GM13977 (cell line): Measurements from ENCODE around the gene MTCL1.

ENCODE experiments used
- DNase-seq: peaks from one replicate; pipeline ENCODE4 v3.0.0; 2012; ENCODE audit warnings: low spot score
- CTCF ChIP-seq: IDR thresholded peaks from 2 replicates; pipeline ENCODE4 v1.5.1; 2012; ENCODE audit warnings: mild to moderate bottlenecking, control low read depth; ENCODE audit not compliant: insufficient read depth; ENCODE audit errors: extremely low read depth, missing control alignments
- in situ Hi-C: fragments of 300-500 bp; cut with MboI; formaldehyde crosslinking; loops from one replicate; pipeline ENCODE4 v1.12.0; 2022; ENCODE audit warnings: low sequenced_read_pairs, low pct_unique_long_range_greater_than_20kb, mixed read lengths, inconsistent platforms; ENCODE audit not compliant: unreplicated experiment

MTCL1 gene

DNA sequence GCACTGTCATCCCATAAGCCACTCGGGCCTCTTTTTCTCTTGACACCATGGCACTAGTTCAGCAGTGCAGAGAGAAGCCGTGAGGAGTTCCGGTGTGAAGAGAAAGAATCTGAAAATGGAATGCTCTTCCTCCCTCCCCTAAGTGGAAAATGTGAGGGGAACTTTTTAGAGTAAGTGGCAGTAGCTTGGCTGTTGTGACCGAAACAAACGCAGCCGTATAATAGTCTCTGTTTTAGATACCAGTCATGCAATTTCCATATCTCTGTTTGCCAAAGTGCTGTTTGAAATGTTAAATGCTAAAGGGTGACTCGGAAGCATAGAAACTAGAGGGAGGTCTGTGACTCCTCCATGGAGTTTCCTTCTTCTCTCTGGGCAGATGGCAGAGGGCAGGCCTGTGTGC lies 122.9 kb downstream of the MTCL1 start:
- no peak for DNase-seq
- no peak for TF ChIP-seq CTCF
- in situ Hi-C loops: no loop called here

DNA sequence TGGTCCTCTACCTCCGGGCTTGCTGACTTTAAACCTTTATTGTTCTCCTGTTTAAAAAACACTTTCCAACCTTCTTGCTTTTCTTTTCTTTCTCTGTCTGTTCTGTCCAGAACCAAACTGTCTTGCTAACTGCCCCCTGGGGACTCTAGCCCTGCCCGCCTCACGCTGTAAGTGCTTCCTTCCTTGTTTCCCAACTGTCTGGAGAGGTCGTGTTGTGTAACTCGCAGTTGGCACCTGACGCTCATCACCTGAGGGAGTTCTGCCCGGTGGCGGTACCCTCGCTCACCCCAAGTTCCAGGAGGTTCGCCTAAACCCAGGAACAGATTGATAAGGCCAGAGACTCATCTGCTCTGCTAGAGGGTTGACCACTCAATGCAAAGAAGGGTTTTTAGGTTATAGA lies 123.4 kb downstream of the MTCL1 start:
- in situ Hi-C loops: no loop called here
- no peak for TF ChIP-seq CTCF
- no peak for DNase-seq

DNA sequence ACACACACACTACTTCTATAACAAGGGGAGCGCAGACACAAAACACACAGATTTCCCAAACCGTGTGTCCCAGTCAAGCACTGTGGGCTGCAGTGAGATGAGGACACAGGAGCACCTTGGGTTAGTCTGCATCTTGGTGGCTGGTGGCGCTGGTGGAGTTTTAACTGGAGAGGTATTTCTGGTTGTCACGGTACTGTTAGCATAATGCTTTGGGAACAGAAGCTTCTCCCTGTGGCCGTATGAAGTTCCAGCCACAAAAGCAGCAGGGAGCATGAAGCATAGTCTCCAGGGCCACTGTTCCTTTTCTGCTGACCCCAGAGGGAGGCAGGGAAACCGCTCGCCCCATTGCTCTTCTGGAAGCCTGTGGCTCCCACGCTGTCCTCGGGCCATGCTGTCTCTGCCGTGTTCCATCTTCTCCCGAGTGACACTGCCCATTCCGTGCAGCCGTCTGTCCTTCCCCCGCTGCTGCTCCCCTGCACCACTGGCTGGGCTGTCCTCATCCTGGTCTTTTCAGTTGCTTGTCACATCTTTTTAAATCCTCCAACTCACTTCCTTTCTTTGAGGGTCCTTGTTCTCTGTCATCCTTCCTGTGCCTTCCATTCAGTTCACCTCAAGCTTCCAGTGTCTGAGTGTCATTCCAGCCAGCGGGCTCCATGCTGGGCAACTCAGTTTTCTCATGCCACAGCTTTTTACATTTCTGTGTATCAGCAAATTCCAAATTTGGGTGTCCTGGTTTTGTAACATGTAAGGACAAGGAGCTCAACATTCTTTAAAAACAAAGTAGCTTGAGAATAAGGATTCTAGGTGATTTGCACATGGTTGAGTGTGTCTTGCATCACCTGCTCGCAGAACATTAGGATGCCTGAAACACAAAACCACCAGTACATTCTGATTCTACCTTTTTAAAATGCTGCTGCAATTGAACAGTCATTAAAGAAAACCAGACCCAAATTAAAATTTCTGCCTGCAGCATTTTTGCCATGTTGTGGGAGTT lies 125.0 kb downstream of the MTCL1 start:
- no peak for TF ChIP-seq CTCF
- in situ Hi-C loops: no loop called here
- no peak for DNase-seq

DNA sequence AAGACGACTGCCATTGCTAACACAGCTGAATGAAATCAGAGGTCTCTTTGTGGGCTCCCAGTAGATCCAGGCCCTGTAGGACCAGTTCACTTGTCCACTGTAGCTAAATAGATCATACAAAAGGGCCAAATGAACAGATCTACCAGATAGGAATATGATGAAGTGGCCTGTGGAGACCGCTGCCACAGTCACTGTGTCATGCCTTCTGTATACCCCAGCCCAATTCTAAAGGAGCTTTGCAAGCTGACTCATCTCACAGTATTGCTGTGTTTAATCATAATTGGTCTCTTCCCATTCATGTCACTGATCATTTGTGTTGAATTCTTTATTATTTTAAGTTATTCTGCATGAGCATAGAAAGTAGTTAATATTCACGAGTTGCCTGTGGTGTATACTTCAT lies 125.8 kb downstream of the MTCL1 start:
- in situ Hi-C loops: no loop called here
- TF ChIP-seq CTCF: no peak
- DNase-seq: no peak

- in situ Hi-C loops: no loop called here
- no peak for DNase-seq
- no peak for TF ChIP-seq CTCF
These were observed 126.2 kb downstream of the MTCL1 start for GRCh38 chr18:8831531-8831930.

- in situ Hi-C loops: no loop called here
- no peak for DNase-seq
- no peak for TF ChIP-seq CTCF
These were observed 128.1 kb downstream of the MTCL1 start for GRCh38 chr18:8833480-8833879.
